K562 (cell line): ENCODE measurements around the gene GON7. TPM values are rescaled to one million over a fixed set of nuclear protein-coding genes. Genes with fewer than 3 reads are reported as not detected.

Experiments used
- ATF3 ChIP-seq, 2 experiments: fragments of 450-650 bp in 1 of 2; sonication (generic) in 1 of 2; formaldehyde crosslinking in 1 of 2; IDR thresholded peaks in 1 of 2; conservative IDR thresholded peaks in 1 of 2; 2 replicates each; pipeline versions ENCODE4 v1.6.1 to v1.8.1; 2016 to 2023; ENCODE audit warnings: mild to moderate bottlenecking in 2 of 2, moderate library complexity in 2 of 2, inconsistent platforms in 1 of 2, missing genetic modification reagents in 1 of 2
- BRF1 ChIP-seq: IDR thresholded peaks from 3 replicates; pipeline ENCODE4 v1.6.1; 2011; ENCODE audit warnings: borderline replicate concordance, mild to moderate bottlenecking; ENCODE audit not compliant: insufficient read length; ENCODE audit errors: extremely low read depth
- CREB1 ChIP-seq, 2 experiments: sonication (generic) in 1 of 2; formaldehyde crosslinking in 1 of 2; IDR thresholded peaks; 2 replicates each; pipeline versions ENCODE4 v1.6.1 to v1.8.0; 2012 to 2022; ENCODE audit warnings: inconsistent platforms in 1 of 2, mild to moderate bottlenecking in 1 of 2, missing genetic modification reagents in 1 of 2, moderate library complexity in 1 of 2
- ELF1 ChIP-seq: fragments of 200-800 bp; sonication (Bioruptor generic); IDR thresholded peaks from 2 replicates; pipeline ENCODE4 v1.6.1; 2016; ENCODE audit warnings: missing genetic modification characterization, missing compliant biosample characterization
- ETV1 ChIP-seq: fragments of 450-650 bp; conservative IDR thresholded peaks from 2 replicates; pipeline ENCODE4 v1.6.1; 2016; ENCODE audit warnings: missing genetic modification characterization, control low read depth, low read depth, missing compliant biosample characterization
- FOXK1 ChIP-seq: sonication (generic); formaldehyde crosslinking; IDR thresholded peaks from 2 replicates; pipeline ENCODE4 v1.8.0; 2022; ENCODE audit warnings: missing genetic modification reagents, mild to moderate bottlenecking, borderline replicate concordance
- GATAD2A ChIP-seq: fragments of 450-650 bp; IDR thresholded peaks from 2 replicates; pipeline ENCODE4 v1.6.1; 2017
- HDAC3 ChIP-seq: fragments of 450-650 bp; IDR thresholded peaks from 2 replicates; pipeline ENCODE4 v1.6.1; 2018; ENCODE audit warnings: borderline replicate concordance, mild to moderate bottlenecking, moderate library complexity; ENCODE audit not compliant: partially characterized antibody
- HNRNPL ChIP-seq: fragments of 200-400 bp; formaldehyde crosslinking; IDR thresholded peaks from 2 replicates; pipeline ENCODE4 v1.6.1; 2017; ENCODE audit warnings: low read depth, mild to moderate bottlenecking, low read length
- KDM5B ChIP-seq: fragments of 200-600 bp; sonication (generic); IDR thresholded peaks from 2 replicates; pipeline ENCODE4 v1.6.1; 2012; ENCODE audit warnings: low read depth, mild to moderate bottlenecking, moderate library complexity, low read length, control low read depth, inconsistent platforms; ENCODE audit not compliant: insufficient replicate concordance
- L3MBTL2 ChIP-seq: fragments of 450-650 bp; IDR thresholded peaks from 2 replicates; pipeline ENCODE4 v1.6.1; 2016; ENCODE audit warnings: mild to moderate bottlenecking, moderate library complexity
- LARP7 ChIP-seq: fragments of 450-650 bp; IDR thresholded peaks from 2 replicates; pipeline ENCODE4 v1.6.1; 2016
- MAZ ChIP-seq, 2 experiments: fragments of 450-650 bp in 1 of 2; sonication (generic) in 1 of 2; formaldehyde crosslinking; IDR thresholded peaks in 1 of 2; conservative IDR thresholded peaks in 1 of 2; 2 replicates each; pipeline versions ENCODE4 v1.4.0 to v1.5.0; 2020; ENCODE audit warnings: mild to moderate bottlenecking in 1 of 2, missing genetic modification reagents in 1 of 2
- MTF1 ChIP-seq: fragments of 250-450 bp; sonication (Bioruptor Pico); IDR thresholded peaks from 2 replicates; pipeline ENCODE4 v1.9.0; 2021; ENCODE audit warnings: moderate library complexity, mild to moderate bottlenecking, inconsistent platforms, borderline replicate concordance
- NCOA6 ChIP-seq: fragments of 450-650 bp; IDR thresholded peaks from 2 replicates; pipeline ENCODE4 v1.6.1; 2017; ENCODE audit warnings: mild to moderate bottlenecking
- NR2C2 ChIP-seq, 2 experiments: fragments of 200-800 bp in 1 of 2; sonication (Bioruptor generic) in 1 of 2; sonication (generic) in 1 of 2; formaldehyde crosslinking in 1 of 2; IDR thresholded peaks; 2 replicates each; pipeline versions ENCODE4 v1.6.1 to v1.8.0; 2016 to 2022; ENCODE audit warnings: mild to moderate bottlenecking in 1 of 2, missing compliant biosample characterization in 1 of 2, missing genetic modification characterization in 1 of 2, missing genetic modification reagents in 1 of 2
- RBBP5 ChIP-seq: fragments of 200-600 bp; sonication (generic); IDR thresholded peaks from 2 replicates; pipeline ENCODE4 v1.6.1; 2012; ENCODE audit warnings: borderline replicate concordance, mild to moderate bottlenecking, low read length, control low read depth, inconsistent platforms; ENCODE audit not compliant: insufficient read depth, poor library complexity, severe bottlenecking
- SUPT5H ChIP-seq: fragments of 450-650 bp; IDR thresholded peaks from 2 replicates; pipeline ENCODE4 v1.6.1; 2016
- XRCC3 ChIP-seq: fragments of 450-650 bp; IDR thresholded peaks from 2 replicates; pipeline ENCODE4 v1.6.1; 2017; ENCODE audit warnings: mild to moderate bottlenecking, moderate library complexity
- ZBTB7A ChIP-seq: IDR thresholded peaks from 2 replicates; pipeline ENCODE4 v1.6.1; 2011; ENCODE audit warnings: low read depth, mild to moderate bottlenecking, low read length, moderate library complexity, borderline replicate concordance; ENCODE audit not compliant: control insufficient read depth
- ZFX ChIP-seq: sonication (generic); formaldehyde crosslinking; IDR thresholded peaks from 2 replicates; pipeline ENCODE4 v1.8.0; 2022; ENCODE audit warnings: mild to moderate bottlenecking, missing genetic modification reagents, moderate library complexity
- ZNF263 ChIP-seq: sonication (generic); formaldehyde crosslinking; IDR thresholded peaks from 2 replicates; pipeline ENCODE4 v1.8.0; 2022; ENCODE audit warnings: mild to moderate bottlenecking, missing genetic modification reagents, borderline replicate concordance
- ZNF696 ChIP-seq: fragments of 250-450 bp; sonication (Bioruptor Pico); conservative IDR thresholded peaks from 2 replicates; pipeline ENCODE4 v1.4.0; 2020; ENCODE audit warnings: mild to moderate bottlenecking, moderate library complexity
- ZNF780A ChIP-seq: fragments of 250-450 bp; sonication (Bioruptor Pico); IDR thresholded peaks from 2 replicates; pipeline ENCODE4 v1.5.0; 2021; ENCODE audit warnings: mild to moderate bottlenecking
- polyA plus RNA-seq, 8 experiments: library from polyadenylated mRNA; depleted of rRNA in 4 of 8; stranded (reverse) in 5 of 8; unstranded in 3 of 8; fragments of >200 nt; fragmentation: Nextera tagmentation in 2 of 8; fragmentation: Illumina TruSeq in 1 of 8; extraction: Ambion mirVana in 2 of 8; extraction: Trizol in 1 of 8; gene quantifications; 2 replicates each; pipeline versions ENCODE4 v1.2.1 to v1.2.3, GENCODE V29; 2011 to 2014; ENCODE audit warnings: inconsistent platforms in 1 of 8, missing spikeins in 1 of 8
- total RNA-seq, 7 experiments: library from RNA; depleted of rRNA in 6 of 7; stranded (reverse); fragments of >200 nt in 6 of 7; fragmentation: Illumina TruSeq in 2 of 7; extraction: Trizol in 2 of 7; gene quantifications; 2 replicates each; pipeline versions ENCODE4 v1.2.1 to v1.2.3, GENCODE V29; 2011 to 2021; ENCODE audit warnings: low replicate concordance in 1 of 7
- TF ChIP-seq, protein P1 (sequence below): sonication (generic); formaldehyde crosslinking; IDR thresholded peaks from 2 replicates; pipeline ENCODE4 v1.8.0; 2022; ENCODE audit warnings: mild to moderate bottlenecking, missing genetic modification reagents

Gene GON7
- total and polyA plus RNA-seq, 9 of the 15 experiments (the other 6 are each of a cell fraction or from before 2014, with no cell fraction given) = 13.7 to 34.0 (median 23.9) TPM

DNA sequence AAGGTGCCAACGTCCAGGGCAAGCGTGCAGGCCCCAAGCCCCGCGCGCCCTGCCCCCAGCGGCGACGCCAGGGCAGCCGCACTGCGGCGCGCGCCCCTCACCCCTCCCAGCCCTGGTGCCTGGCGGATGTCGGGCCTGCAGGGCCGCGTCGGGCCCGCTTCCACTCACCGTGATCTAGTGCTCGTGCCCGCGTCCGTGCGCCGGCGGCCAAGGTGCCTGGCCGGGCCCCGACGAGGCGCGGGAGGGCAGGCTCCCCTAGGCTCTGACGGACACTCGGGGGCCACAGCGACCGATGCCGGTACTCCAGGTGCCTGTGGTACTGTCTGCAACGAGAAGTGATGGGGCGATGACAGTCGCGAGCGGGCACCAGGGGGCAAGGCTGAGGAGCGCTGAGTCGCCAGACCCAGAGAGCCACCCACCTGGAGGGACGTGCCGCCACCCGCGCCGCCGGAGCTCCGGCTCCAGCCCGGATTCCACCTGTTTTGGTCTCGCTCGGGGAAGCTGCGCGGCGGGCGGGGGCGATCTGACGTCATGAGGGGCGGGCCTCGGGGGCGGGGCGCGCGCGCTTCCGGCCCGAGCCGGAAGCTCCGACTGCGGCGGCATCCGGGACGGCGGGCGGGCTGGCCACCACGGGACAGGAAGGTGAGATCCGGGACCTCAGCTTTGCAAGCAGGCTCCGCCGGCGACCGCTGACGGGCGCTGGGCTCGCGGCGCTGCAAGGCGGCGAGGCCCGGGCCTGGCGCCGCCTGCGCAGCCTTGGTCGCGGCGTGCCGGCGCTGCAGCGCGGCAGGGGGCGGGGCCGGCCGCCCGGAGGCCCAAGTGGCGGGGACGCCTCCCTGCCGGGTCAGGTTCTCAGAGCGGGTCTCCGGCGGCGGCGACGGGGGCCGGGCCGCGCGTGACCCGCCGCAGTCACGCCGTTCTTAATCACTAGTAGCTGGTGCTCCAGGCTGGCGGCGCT lies 22.2 kb downstream of the GON7 start, which contains the start of the genes LYSET and MOAP1 (continued):
- TF ChIP-seq CREB1 (IDR thresholded peaks at IDR 0.05) (peak; percentile 38; the same call in 1 of the 2 replicates), CREB1 (CRISPR knock-in tag; IDR thresholded peaks at IDR 0.05) (peak; percentile 17; the same call in 1 of the 2 replicates), MAZ (CRISPR knock-in tag; conservative IDR thresholded peaks at IDR 0.05 in 1 of 2, IDR thresholded peaks at IDR 0.05 in 1 of 2) (peak; percentile 80 to 81), NR2C2 (CRISPR knock-in tag; IDR thresholded peaks at IDR 0.05) (no peak), NR2C2 (tag; IDR thresholded peaks at IDR 0.05) (peak; percentile 57; the same call in 1 of the 2 replicates), ZNF780A (CRISPR knock-in tag) (no peak), ATF3 (IDR thresholded peaks at IDR 0.05) (peak; percentile 52), ATF3 (CRISPR knock-in tag; conservative IDR thresholded peaks at IDR 0.05) (no peak), SUPT5H (peak; percentile 67), MTF1 (no peak), ZNF696 (CRISPR knock-in tag) (no peak), L3MBTL2 (peak; percentile 50; the same call in 1 of the 2 replicates), NCOA6 (no peak), FOXK1 (CRISPR knock-in tag) (no peak), LARP7 (no peak), GATAD2A (no peak), ZFX (CRISPR knock-in tag) (peak; percentile 95), XRCC3 (no peak), ZNF263 (no peak), HNRNPL (peak; percentile 76; the same call in 1 of the 2 replicates), BRF1 (no peak), ZBTB7A (peak; percentile 39; the same call in 1 of the 2 replicates), RBBP5 (peak; percentile 95), ETV1 (tag) (0 out of 2 replicates have a peak, but pooled peaks have one; percentile 4), ELF1 (peak; percentile 85), KDM5B (peak; percentile 60), HDAC3 (no peak)
- TF ChIP-seq, protein P1, sequence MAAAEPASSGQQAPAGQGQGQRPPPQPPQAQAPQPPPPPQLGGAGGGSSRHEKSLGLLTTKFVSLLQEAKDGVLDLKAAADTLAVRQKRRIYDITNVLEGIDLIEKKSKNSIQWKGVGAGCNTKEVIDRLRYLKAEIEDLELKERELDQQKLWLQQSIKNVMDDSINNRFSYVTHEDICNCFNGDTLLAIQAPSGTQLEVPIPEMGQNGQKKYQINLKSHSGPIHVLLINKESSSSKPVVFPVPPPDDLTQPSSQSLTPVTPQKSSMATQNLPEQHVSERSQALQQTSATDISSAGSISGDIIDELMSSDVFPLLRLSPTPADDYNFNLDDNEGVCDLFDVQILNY (CRISPR knock-in tag) = no peak
